Fibroblast of gingiva (primary cell): Measurements from ENCODE around the gene SIN3A.
"Not testable (repeated sequence)": the region's sequence is repeated elsewhere in the genome, so short reads cannot be mapped to it uniquely, and the experiment has no call there.

Experiments
- DNase-seq: peaks from one replicate; pipeline ENCODE4 v3.0.0-alpha.2; 2011; ENCODE audit warnings: low read depth

The SIN3A gene

GRCh38 chr15:75333654-75334419, 117.7 kb downstream of the SIN3A start:
- DNase-seq, result not testable (repeated sequence)

- not testable (repeated sequence) for DNase-seq
Measured at GRCh38 chr15:75332093-75332492, 119.4 kb downstream of the SIN3A start.

GRCh38 chr15:75329571-75329970, 121.9 kb downstream of the SIN3A start:
- no peak for DNase-seq

- DNase-seq, result no peak
Measured at GRCh38 chr15:75328493-75329314, 122.8 kb downstream of the SIN3A start.

- no peak for DNase-seq
Measured at GRCh38 chr15:75327491-75327890, 124.0 kb downstream of the SIN3A start.

- DNase-seq, result no peak
Measured at GRCh38 chr15:75327005-75327404, 124.5 kb downstream of the SIN3A start.

- DNase-seq, result no peak
Measured at GRCh38 chr15:75325922-75326321, 125.6 kb downstream of the SIN3A start.

- DNase-seq, result no peak
Measured at GRCh38 chr15:75321711-75322110, 129.8 kb downstream of the SIN3A start.
